Left ventricle myocardium inferior (tissue), 1 donor: Measurements from ENCODE around the gene CDC42. TPM values are rescaled to one million over a fixed set of nuclear protein-coding genes. Genes with fewer than 3 reads are reported as not detected.

ENCODE experiments used
- DNase-seq: peaks from one replicate; pipeline ENCODE4 v3.0.0-alpha.2; 2020
- H3K27ac ChIP-seq: fragments of 200-600 bp; replicated peaks from 2 replicates; pipeline ENCODE4 v1.8.0; 2021
- H3K27me3 ChIP-seq: fragments of 200-600 bp; 2 replicates; pipeline ENCODE4 v1.8.0; 2021; ENCODE audit warnings: low read depth
- H3K36me3 ChIP-seq: fragments of 200-600 bp; 2 replicates; pipeline ENCODE4 v1.8.0; 2021
- H3K4me1 ChIP-seq: fragments of 200-600 bp; 2 replicates; pipeline ENCODE4 v1.8.0; 2021
- H3K4me3 ChIP-seq: fragments of 200-600 bp; 2 replicates; pipeline ENCODE4 v1.8.0; 2021; ENCODE audit warnings: mild to moderate bottlenecking, moderate library complexity
- H3K9me3 ChIP-seq: fragments of 200-600 bp; replicated peaks from 2 replicates; pipeline ENCODE4 v1.8.0; 2021
- intact Hi-C: fragments of 100-400 bp; cut with micrococcal nuclease; formaldehyde crosslinking; loops from one replicate; pipeline ENCODE4 v1.11.0; 2022
- total RNA-seq: library from RNA; stranded (reverse); fragmentation: NEBNext Ultra II Directional; extraction: Animal tissue kit (Norgen Biotek cat#: 25700); gene quantifications from one replicate; pipeline ENCODE4 v1.2.1, GENCODE V29; 2021
- TF ChIP-seq, protein P1 (sequence below): fragments of 200-600 bp; IDR thresholded peaks from 2 replicates; pipeline ENCODE4 v1.8.0; 2021; ENCODE audit warnings: antibody characterized with exemption, mild to moderate bottlenecking, borderline replicate concordance
- donor health status: DM: no; HTN: yes; CAD: no; lungs with severe emphysema.

The CDC42 gene
- total RNA-seq, 1 donor from 2014 or later, result 126 TPM

- TF ChIP-seq, protein P1, sequence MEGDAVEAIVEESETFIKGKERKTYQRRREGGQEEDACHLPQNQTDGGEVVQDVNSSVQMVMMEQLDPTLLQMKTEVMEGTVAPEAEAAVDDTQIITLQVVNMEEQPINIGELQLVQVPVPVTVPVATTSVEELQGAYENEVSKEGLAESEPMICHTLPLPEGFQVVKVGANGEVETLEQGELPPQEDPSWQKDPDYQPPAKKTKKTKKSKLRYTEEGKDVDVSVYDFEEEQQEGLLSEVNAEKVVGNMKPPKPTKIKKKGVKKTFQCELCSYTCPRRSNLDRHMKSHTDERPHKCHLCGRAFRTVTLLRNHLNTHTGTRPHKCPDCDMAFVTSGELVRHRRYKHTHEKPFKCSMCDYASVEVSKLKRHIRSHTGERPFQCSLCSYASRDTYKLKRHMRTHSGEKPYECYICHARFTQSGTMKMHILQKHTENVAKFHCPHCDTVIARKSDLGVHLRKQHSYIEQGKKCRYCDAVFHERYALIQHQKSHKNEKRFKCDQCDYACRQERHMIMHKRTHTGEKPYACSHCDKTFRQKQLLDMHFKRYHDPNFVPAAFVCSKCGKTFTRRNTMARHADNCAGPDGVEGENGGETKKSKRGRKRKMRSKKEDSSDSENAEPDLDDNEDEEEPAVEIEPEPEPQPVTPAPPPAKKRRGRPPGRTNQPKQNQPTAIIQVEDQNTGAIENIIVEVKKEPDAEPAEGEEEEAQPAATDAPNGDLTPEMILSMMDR, result no peak
- Histone ChIP-seq H3K27me3 (no peaks in the 10 kb centered on the region), H3K4me3 (no peak overlapping the region), H3K4me1 (peaks cover 46% of the 10 kb centered on the region), H3K9me3 (no peaks in the 10 kb centered on the region), H3K27ac (no peak overlapping the region), H3K36me3 (peaks cover 53% of the 10 kb centered on the region)
- DNase-seq, result no peak
- intact Hi-C loops, result no loop called here
Measured at GRCh38 chr1:22093513-22093912, 41.0 kb downstream of the CDC42 start.

DNA sequence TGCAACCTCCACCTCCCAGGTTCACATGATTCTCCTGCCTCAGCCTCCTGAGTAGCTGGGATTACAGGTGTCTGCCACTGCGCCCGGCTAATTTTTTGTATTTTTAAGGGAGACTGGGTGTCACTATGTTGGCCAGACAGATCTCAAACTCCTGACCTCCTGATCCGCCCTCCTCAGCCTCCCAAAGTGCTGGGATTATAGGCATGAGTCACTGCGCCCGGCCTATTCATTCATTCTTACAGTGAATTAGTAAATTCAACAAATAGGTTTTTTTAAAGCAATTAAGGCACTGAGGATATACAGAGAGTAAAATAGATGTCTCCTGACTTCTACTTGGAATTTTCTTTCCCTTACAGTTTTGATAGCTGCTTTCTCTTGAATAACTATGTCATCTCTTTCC, 43.5 kb downstream of the CDC42 start:
- peaks cover 33% of the 10 kb centered on the region for H3K4me1 ChIP-seq
- H3K36me3 ChIP-seq, result peaks cover 60% of the 10 kb centered on the region
- no peaks in the 10 kb centered on the region for H3K9me3 ChIP-seq
- no peak overlapping the region for H3K27ac ChIP-seq
- intact Hi-C loops, result no loop called here
- no peaks in the 10 kb centered on the region for H3K27me3 ChIP-seq
- H3K4me3 ChIP-seq, result no peak overlapping the region
- TF ChIP-seq, protein P1, result no peak
- DNase-seq, result no peak

- H3K27me3 ChIP-seq, result no peaks in the 10 kb centered on the region
- H3K4me3 ChIP-seq, result no peak overlapping the region
- peaks cover 33% of the 10 kb centered on the region for H3K4me1 ChIP-seq
- TF ChIP-seq, protein P1, result no peak
- intact Hi-C loops, result no loop called here
- H3K27ac ChIP-seq, result no peak overlapping the region
- H3K36me3 ChIP-seq, result peaks cover 60% of the 10 kb centered on the region
- no peak for DNase-seq
- no peaks in the 10 kb centered on the region for H3K9me3 ChIP-seq
Measured at GRCh38 chr1:22096463-22096862, 44.0 kb downstream of the CDC42 start.

DNA sequence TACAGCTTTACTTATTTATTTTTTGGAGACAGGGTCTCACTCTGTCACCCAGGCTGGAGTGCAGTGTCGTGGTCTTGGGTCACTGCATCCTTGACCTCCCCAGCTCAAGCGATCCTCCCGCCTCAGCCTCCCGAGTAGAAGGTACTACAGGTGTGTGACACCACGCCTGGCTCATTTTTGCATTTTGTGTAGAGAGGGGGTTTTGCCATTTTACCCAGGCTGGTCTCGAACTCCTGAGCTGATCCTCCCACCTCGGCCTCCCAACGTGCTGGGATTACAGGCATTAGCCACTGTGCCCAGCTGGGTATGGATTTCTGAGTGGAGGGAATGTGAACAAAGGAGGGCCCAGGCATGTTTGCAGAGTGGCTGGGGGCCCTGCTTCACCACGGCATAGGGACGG, 46.2 kb downstream of the CDC42 start:
- H3K27me3 ChIP-seq, result no peaks in the 10 kb centered on the region
- H3K36me3 ChIP-seq, result peaks cover 46% of the 10 kb centered on the region
- intact Hi-C loops, result no loop called here
- H3K4me1 ChIP-seq, result peaks cover 36% of the 10 kb centered on the region
- no peak overlapping the region for H3K27ac ChIP-seq
- H3K4me3 ChIP-seq, result no peak overlapping the region
- DNase-seq, result no peak
- TF ChIP-seq, protein P1, result no peak
- H3K9me3 ChIP-seq, result no peaks in the 10 kb centered on the region

GRCh38 chr1:22100168-22100567, 47.7 kb downstream of the CDC42 start:
- Histone ChIP-seq H3K4me1 (peaks cover 36% of the 10 kb centered on the region), H3K36me3 (peaks cover 41% of the 10 kb centered on the region), H3K9me3 (no peaks in the 10 kb centered on the region), H3K4me3 (no peak overlapping the region), H3K27me3 (no peaks in the 10 kb centered on the region), H3K27ac (no peak overlapping the region)
- TF ChIP-seq, protein P1, result no peak
- no peak for DNase-seq
- intact Hi-C loops, result no loop called here

DNA sequence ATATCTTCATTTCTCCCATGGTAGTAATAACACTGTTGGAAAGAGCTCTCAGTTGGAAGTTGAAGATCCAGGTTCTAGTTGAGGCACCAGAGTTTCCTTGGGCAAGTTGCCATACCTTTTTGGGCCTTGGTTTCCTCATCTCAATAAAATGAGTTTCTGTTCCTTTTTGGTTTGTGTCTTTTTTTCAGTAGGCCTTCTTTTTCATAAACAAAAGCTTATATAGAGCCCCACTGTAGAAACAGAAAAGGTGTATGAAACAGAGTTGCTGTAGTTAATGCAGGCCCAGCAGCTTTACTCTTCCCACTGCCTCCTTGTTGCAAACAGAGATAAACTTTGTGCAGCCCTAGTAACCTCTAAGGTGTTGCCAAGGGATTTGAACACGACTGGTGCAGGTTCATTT, 48.7 kb downstream of the CDC42 start:
- Histone ChIP-seq H3K4me1 (peaks cover 40% of the 10 kb centered on the region), H3K4me3 (no peak overlapping the region), H3K27ac (no peak overlapping the region), H3K9me3 (no peaks in the 10 kb centered on the region), H3K27me3 (no peaks in the 10 kb centered on the region), H3K36me3 (peaks cover 31% of the 10 kb centered on the region)
- no peak for DNase-seq
- intact Hi-C loops, result no loop called here
- TF ChIP-seq, protein P1, result no peak
